GM13977 (cell line): ENCODE results near the gene PCDH9.

Source experiments
- DNase-seq: peaks from one replicate; pipeline ENCODE4 v3.0.0; 2012; ENCODE audit warnings: low spot score
- in situ Hi-C: fragments of 300-500 bp; cut with MboI; formaldehyde crosslinking; loops from one replicate; pipeline ENCODE4 v1.12.0; 2022; ENCODE audit warnings: low sequenced_read_pairs, low pct_unique_long_range_greater_than_20kb, mixed read lengths, inconsistent platforms; ENCODE audit not compliant: unreplicated experiment
- TF ChIP-seq, protein P1 (sequence below): IDR thresholded peaks from 2 replicates; pipeline ENCODE4 v1.5.1; 2012; ENCODE audit warnings: mild to moderate bottlenecking, control low read depth; ENCODE audit not compliant: insufficient read depth; ENCODE audit errors: extremely low read depth, missing control alignments

Gene PCDH9

DNA sequence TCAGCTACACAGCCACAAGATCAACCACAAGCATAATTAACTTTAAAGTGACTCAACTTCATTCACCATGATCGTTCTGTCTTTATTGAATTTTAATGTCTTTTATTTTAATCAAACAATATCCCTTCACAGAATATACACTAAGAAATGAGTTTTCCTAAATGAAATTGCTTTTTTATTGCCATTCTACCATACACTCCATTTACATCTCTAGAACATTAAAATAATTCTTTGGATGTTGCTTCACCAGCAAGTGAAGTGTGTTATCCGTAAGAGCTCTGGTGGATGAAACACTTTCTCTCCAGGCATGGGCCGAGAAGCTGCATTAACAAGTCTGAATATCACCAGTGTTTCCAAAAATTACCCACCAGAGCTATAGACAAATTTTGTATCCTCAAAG lies 789.2 kb downstream of the PCDH9 start:
- TF ChIP-seq, protein P1, sequence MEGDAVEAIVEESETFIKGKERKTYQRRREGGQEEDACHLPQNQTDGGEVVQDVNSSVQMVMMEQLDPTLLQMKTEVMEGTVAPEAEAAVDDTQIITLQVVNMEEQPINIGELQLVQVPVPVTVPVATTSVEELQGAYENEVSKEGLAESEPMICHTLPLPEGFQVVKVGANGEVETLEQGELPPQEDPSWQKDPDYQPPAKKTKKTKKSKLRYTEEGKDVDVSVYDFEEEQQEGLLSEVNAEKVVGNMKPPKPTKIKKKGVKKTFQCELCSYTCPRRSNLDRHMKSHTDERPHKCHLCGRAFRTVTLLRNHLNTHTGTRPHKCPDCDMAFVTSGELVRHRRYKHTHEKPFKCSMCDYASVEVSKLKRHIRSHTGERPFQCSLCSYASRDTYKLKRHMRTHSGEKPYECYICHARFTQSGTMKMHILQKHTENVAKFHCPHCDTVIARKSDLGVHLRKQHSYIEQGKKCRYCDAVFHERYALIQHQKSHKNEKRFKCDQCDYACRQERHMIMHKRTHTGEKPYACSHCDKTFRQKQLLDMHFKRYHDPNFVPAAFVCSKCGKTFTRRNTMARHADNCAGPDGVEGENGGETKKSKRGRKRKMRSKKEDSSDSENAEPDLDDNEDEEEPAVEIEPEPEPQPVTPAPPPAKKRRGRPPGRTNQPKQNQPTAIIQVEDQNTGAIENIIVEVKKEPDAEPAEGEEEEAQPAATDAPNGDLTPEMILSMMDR, result no peak
- DNase-seq, result no peak
- in situ Hi-C loops, result no loop called here

DNA sequence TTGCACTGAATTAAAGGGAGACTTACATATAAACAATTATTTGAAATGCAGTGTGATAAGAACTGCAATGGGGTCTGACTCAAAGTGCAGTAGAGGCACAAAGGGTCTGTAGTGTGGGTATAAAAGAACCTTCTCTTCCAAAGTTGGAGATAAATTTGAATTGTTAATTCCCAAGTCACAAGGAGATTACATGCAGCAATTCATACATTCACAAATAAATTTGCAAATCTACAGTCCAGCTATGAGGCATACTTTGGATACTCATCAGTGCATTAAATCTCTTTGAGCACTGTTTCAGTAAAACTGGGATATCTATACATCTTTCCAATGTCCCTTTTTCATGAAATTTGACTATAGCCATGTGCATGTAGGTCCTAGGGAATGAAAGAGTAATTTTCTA lies 799.4 kb downstream of the PCDH9 start:
- in situ Hi-C loops, result no loop called here
- no peak for DNase-seq
- TF ChIP-seq, protein P1, result no peak

DNA sequence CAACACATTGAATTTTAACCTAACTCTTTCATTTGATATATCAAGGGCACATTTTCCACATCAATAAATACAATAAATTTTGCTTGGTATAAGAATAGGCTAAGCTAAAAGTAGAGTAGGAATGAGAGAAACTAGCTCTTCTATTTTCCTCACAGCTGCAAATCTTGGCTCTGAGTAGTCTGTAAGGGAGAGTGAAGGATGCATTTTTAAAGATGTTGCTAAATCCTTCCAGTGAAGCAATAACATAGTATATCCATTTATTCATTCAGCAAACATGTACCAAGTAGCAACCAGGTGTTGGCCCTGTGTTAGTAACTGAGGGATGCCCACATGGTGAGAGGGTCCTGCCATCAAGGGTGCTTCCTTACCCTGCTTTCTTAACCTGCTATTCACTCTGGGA lies 799.9 kb downstream of the PCDH9 start:
- no peak for DNase-seq
- TF ChIP-seq, protein P1, result no peak
- in situ Hi-C loops, result no loop called here

DNA sequence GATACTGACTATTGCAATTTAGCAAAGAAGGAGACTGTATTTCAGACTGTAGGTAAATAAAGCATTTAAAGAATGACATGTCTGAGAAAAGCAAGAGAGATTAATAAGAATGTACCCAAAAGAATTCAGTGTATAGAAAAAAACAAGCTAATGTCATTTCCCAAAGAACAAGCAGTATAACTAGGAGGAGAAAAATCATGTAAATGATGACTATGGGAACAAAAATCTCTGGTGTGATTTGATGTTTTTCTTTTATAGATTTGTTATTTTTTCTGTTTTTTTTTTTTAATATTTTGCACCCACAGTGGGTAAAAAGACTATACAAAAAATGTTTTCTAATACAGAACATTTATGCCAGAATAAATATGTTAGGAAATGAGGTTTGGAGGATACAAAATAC lies 801.0 kb downstream of the PCDH9 start:
- DNase-seq, result no peak

DNA sequence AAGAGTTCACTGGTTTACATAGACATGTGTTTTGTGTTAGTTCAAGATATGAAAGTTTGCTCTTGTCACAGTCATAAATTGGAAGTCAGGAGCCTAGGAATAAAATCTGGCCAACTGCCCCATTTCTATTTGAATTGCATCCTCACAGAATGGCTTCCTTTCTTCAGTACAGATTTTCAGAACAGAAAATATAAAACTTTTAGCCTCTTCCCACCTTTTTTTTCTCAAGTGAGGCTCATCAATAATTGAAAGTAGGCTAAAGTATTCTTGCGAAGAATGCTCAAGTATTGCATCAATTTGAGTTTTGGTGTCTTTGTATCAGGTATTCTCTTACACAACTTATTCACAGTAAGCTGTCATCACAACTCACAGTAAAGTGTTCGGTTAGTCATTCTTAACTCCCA lies 802.7 kb downstream of the PCDH9 start:
- in situ Hi-C loops, result no loop called here
- TF ChIP-seq, protein P1, result no peak
- no peak for DNase-seq

More for the DNA sequence above, 801.0 kb downstream of the PCDH9 start:
- TF ChIP-seq, protein P1, result no peak
- in situ Hi-C loops, result no loop called here

DNA sequence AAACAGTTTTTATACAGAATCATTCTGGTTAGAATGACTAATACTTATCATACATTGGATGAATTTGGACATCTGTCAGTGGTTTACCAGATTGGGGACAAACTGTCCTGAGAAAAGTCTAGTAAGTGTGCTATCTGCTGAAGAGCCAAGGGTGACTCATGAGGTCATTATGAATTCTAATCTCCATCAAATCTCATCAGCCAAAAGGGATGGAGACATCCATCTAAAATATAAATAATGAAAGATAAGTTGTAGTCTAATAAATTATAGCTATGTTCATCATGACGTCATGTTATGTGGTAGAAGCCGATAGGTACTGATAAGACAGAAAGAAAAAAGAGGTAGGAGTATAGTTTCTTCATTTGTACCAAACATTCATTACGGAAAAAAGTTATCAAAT lies 804.4 kb downstream of the PCDH9 start:
- DNase-seq, result no peak
- in situ Hi-C loops, result no loop called here
- TF ChIP-seq, protein P1, result no peak

DNA sequence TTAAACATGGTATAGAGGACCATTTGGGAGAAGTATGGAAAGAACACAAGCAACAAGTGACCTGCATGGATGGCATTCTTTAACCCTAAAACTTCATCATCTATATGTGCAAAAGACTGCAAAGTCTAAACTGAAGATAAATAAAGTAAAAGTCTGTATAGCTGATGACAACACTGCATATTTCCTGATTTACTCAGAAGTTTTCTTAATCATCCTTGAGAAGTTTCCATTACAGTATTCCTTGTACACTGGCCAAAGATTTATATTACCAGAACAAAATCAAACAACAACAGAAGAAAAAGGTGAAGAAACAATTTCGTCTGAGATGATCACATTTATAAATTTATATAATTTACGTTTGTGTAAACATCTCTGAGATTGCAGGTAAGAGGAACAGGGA lies 805.7 kb downstream of the PCDH9 start:
- in situ Hi-C loops, result no loop called here
- TF ChIP-seq, protein P1, result no peak
- no peak for DNase-seq
